Breast epithelium (tissue), 3 donors: ENCODE results near the gene CFTR.

Source experiments
- POLR2A ChIP-seq: fragments of 450-650 bp; IDR thresholded peaks from one replicate; pipeline ENCODE4 v1.6.1; 2016; ENCODE audit warnings: antibody characterized with exemption, mild to moderate bottlenecking, moderate library complexity
- POLR2AphosphoS5 ChIP-seq, 3 donors: sonication (generic); formaldehyde crosslinking; IDR thresholded peaks; one replicate each; pipeline ENCODE4 v1.6.1; 2017; ENCODE audit warnings: antibody characterized with exemption in 3 of 3
- TF ChIP-seq, protein P1 (sequence below), 3 donors: fragments of 450-650 bp; IDR thresholded peaks; one replicate each; pipeline ENCODE4 v1.5.1; 2016 to 2017; ENCODE audit warnings: antibody characterized with exemption in 3 of 3, mild to moderate bottlenecking in 3 of 3, moderate library complexity in 3 of 3

DNA sequence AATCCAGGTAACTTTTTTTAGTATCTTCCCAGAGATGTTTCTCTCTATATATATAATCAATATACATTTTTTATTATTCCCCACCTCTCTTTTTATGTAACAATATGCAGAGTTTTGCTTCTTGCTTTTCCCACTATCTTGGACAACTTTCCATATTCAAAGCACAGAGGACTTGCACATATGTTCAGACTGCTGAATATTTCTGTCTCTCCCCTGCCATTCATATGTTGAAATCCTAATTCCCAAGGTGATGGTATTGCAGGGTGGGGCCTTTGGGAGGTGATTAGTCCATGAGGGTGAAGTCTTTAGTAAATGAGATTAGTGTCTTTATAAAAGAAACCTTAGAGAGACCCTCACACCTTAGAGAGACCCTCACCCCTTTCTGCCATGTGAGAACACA lies 72.8 kb downstream of the CFTR start:
- TF ChIP-seq, protein P1, sequence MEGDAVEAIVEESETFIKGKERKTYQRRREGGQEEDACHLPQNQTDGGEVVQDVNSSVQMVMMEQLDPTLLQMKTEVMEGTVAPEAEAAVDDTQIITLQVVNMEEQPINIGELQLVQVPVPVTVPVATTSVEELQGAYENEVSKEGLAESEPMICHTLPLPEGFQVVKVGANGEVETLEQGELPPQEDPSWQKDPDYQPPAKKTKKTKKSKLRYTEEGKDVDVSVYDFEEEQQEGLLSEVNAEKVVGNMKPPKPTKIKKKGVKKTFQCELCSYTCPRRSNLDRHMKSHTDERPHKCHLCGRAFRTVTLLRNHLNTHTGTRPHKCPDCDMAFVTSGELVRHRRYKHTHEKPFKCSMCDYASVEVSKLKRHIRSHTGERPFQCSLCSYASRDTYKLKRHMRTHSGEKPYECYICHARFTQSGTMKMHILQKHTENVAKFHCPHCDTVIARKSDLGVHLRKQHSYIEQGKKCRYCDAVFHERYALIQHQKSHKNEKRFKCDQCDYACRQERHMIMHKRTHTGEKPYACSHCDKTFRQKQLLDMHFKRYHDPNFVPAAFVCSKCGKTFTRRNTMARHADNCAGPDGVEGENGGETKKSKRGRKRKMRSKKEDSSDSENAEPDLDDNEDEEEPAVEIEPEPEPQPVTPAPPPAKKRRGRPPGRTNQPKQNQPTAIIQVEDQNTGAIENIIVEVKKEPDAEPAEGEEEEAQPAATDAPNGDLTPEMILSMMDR (IDR thresholded peaks at IDR 0.05), result no peak
- no peak for TF ChIP-seq POLR2AphosphoS5 (IDR thresholded peaks at IDR 0.05)
- no peak for TF ChIP-seq POLR2A
